ENCODE data around the gene ADGRF5. TPM values are rescaled to one million over a fixed set of nuclear protein-coding genes. Genes with fewer than 3 reads are reported as not detected.

Gene ADGRF5
- total RNA-seq, 1 donor = under 0.01 TPM

GRCh38 chr6:46821458-46821881 lies 100.3 kb downstream of the ADGRF5 start:
- Histone ChIP-seq H3K4me2 (ENCODE audit: insufficient read depth, low read length) (no peak overlapping the region), H3K9me3 (ENCODE audit: low read depth, low read length) (no peaks in the 10 kb centered on the region), H4K20me1 (ENCODE audit: insufficient read depth, low read length) (no peaks in the 10 kb centered on the region), H3K4me1 (ENCODE audit: insufficient read depth, low read length) (no peaks in the 10 kb centered on the region), H3K79me2 (ENCODE audit: insufficient read depth, low read length) (no peaks in the 10 kb centered on the region), H2AFZ (ENCODE audit: low read length) (no peak overlapping the region), H3K27ac (ENCODE audit: low read depth, low read length) (no peak overlapping the region), H3K36me3 (ENCODE audit: insufficient read depth, low read length) (no peaks in the 10 kb centered on the region), H3K27me3 (ENCODE audit: insufficient read depth, low read length) (no peaks in the 10 kb centered on the region), H3K4me3 (ENCODE audit: insufficient read depth, low read length) (no peak overlapping the region)
- no peak for DNase-seq (ENCODE audit: insufficient read length, low spot score, missing footprints)
- TF ChIP-seq CTCF (IDR thresholded peaks at IDR 0.05; ENCODE audit: extremely low read depth, low read depth, low read length) = no peak

- no peaks in the 10 kb centered on the region for H3K27me3 ChIP-seq (ENCODE audit: insufficient read depth, low read length)
- TF ChIP-seq CTCF (IDR thresholded peaks at IDR 0.05; ENCODE audit: extremely low read depth, low read depth, low read length) = no peak
- no peaks in the 10 kb centered on the region for H3K9me3 ChIP-seq (ENCODE audit: low read depth, low read length)
- H3K4me2 ChIP-seq (ENCODE audit: insufficient read depth, low read length) = no peak overlapping the region
- H3K36me3 ChIP-seq (ENCODE audit: insufficient read depth, low read length) = no peaks in the 10 kb centered on the region
- no peak overlapping the region for H3K4me3 ChIP-seq (ENCODE audit: insufficient read depth, low read length)
- no peaks in the 10 kb centered on the region for H3K79me2 ChIP-seq (ENCODE audit: insufficient read depth, low read length)
- H3K4me1 ChIP-seq (ENCODE audit: insufficient read depth, low read length) = no peaks in the 10 kb centered on the region
- no peaks in the 10 kb centered on the region for H4K20me1 ChIP-seq (ENCODE audit: insufficient read depth, low read length)
- no peak overlapping the region for H2AFZ ChIP-seq (ENCODE audit: low read length)
- DNase-seq (ENCODE audit: insufficient read length, low spot score, missing footprints) = no peak
- H3K27ac ChIP-seq (ENCODE audit: low read depth, low read length) = no peak overlapping the region
Observed at GRCh38 chr6:46819561-46819960, 102.2 kb downstream of the ADGRF5 start.

GRCh38 chr6:46816626-46817025 lies 105.1 kb downstream of the ADGRF5 start:
- Histone ChIP-seq H3K4me1 (ENCODE audit: insufficient read depth, low read length) (no peaks in the 10 kb centered on the region), H3K9me3 (ENCODE audit: low read depth, low read length) (no peaks in the 10 kb centered on the region), H3K27me3 (ENCODE audit: insufficient read depth, low read length) (no peaks in the 10 kb centered on the region), H2AFZ (ENCODE audit: low read length) (no peak overlapping the region), H3K4me2 (ENCODE audit: insufficient read depth, low read length) (no peak overlapping the region), H3K36me3 (ENCODE audit: insufficient read depth, low read length) (no peaks in the 10 kb centered on the region), H3K4me3 (ENCODE audit: insufficient read depth, low read length) (no peak overlapping the region), H3K27ac (ENCODE audit: low read depth, low read length) (no peak overlapping the region), H4K20me1 (ENCODE audit: insufficient read depth, low read length) (no peaks in the 10 kb centered on the region), H3K79me2 (ENCODE audit: insufficient read depth, low read length) (no peaks in the 10 kb centered on the region)
- no peak for TF ChIP-seq CTCF (IDR thresholded peaks at IDR 0.05; ENCODE audit: extremely low read depth, low read depth, low read length)
- DNase-seq (ENCODE audit: insufficient read length, low spot score, missing footprints) = no peak

GRCh38 chr6:46815130-46815529 lies 106.6 kb downstream of the ADGRF5 start:
- no peak for DNase-seq (ENCODE audit: insufficient read length, low spot score, missing footprints)
- Histone ChIP-seq H3K4me1 (ENCODE audit: insufficient read depth, low read length) (no peaks in the 10 kb centered on the region), H4K20me1 (ENCODE audit: insufficient read depth, low read length) (no peaks in the 10 kb centered on the region), H3K9me3 (ENCODE audit: low read depth, low read length) (no peaks in the 10 kb centered on the region), H3K79me2 (ENCODE audit: insufficient read depth, low read length) (no peaks in the 10 kb centered on the region), H3K36me3 (ENCODE audit: insufficient read depth, low read length) (no peaks in the 10 kb centered on the region), H3K4me3 (ENCODE audit: insufficient read depth, low read length) (no peak overlapping the region), H3K27me3 (ENCODE audit: insufficient read depth, low read length) (no peaks in the 10 kb centered on the region), H3K4me2 (ENCODE audit: insufficient read depth, low read length) (no peak overlapping the region), H3K27ac (ENCODE audit: low read depth, low read length) (no peak overlapping the region), H2AFZ (ENCODE audit: low read length) (no peak overlapping the region)
- no peak for TF ChIP-seq CTCF (IDR thresholded peaks at IDR 0.05; ENCODE audit: extremely low read depth, low read depth, low read length)

All from osteoblast (primary cell).